LoVo (cell line): Measurements from ENCODE around the gene ENSA.
"Not testable (repeated sequence)": the region's sequence is repeated elsewhere in the genome, so short reads cannot be mapped to it uniquely, and the experiment has no call there.

Source experiments
- DNase-seq: peaks from one replicate; pipeline ENCODE4 v3.0.0-alpha.2; 2016; ENCODE audit warnings: low spot score

Gene ENSA

GRCh38 chr1:150629115-150629928, at the start of gene ENSA:
Gene ENSA, minus strand, starts transcription at chr1:150629612. Its CDS starts 142 bp downstream, at chr1:150629470.
- DNase-seq: peak; percentile 97

GRCh38 chr1:150678988-150679387, 49.6 kb upstream of the ENSA start:
- DNase-seq: no peak

- DNase-seq: no peak
Observed at GRCh38 chr1:150674881-150675280, 45.5 kb upstream of the ENSA start.

- DNase-seq: no peak
Observed at GRCh38 chr1:150663321-150663720, 33.9 kb upstream of the ENSA start.

GRCh38 chr1:150662811-150663210, 33.4 kb upstream of the ENSA start:
- DNase-seq: no peak

GRCh38 chr1:150661156-150661555, 31.7 kb upstream of the ENSA start:
- no peak for DNase-seq

GRCh38 chr1:150660584-150660983, 31.2 kb upstream of the ENSA start:
- no peak for DNase-seq

- not testable (repeated sequence) for DNase-seq
Observed at GRCh38 chr1:150657064-150657463, 27.7 kb upstream of the ENSA start.

GRCh38 chr1:150654635-150655034, 25.2 kb upstream of the ENSA start:
- DNase-seq: not testable (repeated sequence)

- no peak for DNase-seq
Observed at GRCh38 chr1:150650193-150650592, 20.8 kb upstream of the ENSA start.

- no peak for DNase-seq
Observed at GRCh38 chr1:150649441-150650075, 20.1 kb upstream of the ENSA start.

- no peak for DNase-seq
Observed at GRCh38 chr1:150642296-150642695, 12.9 kb upstream of the ENSA start.

GRCh38 chr1:150641126-150641815, 11.9 kb upstream of the ENSA start:
- DNase-seq: not testable (repeated sequence)

GRCh38 chr1:150638430-150638829, 9.0 kb upstream of the ENSA start:
- DNase-seq: not testable (repeated sequence)

- not testable (repeated sequence) for DNase-seq
Observed at GRCh38 chr1:150634839-150635622, 5.6 kb upstream of the ENSA start.

GRCh38 chr1:150628766-150629114, 672 bp downstream of the ENSA start:
- no peak for DNase-seq

- no peak for DNase-seq
Observed at GRCh38 chr1:150627826-150628410, 1.5 kb downstream of the ENSA start.

GRCh38 chr1:150626150-150626549, 3.3 kb downstream of the ENSA start:
- no peak for DNase-seq

GRCh38 chr1:150624546-150624945, 4.9 kb downstream of the ENSA start:
- not testable (repeated sequence) for DNase-seq

- not testable (repeated sequence) for DNase-seq
Observed at GRCh38 chr1:150624134-150624533, 5.3 kb downstream of the ENSA start.

GRCh38 chr1:150622303-150622975, 7.0 kb downstream of the ENSA start:
- no peak for DNase-seq
